Stromal cell of bone marrow (primary cell): ENCODE measurements around the gene TAF8.
A peak's percentile ranks its signal among the peaks of the same experiment; 100 is the strongest.
"Not testable (repeated sequence)": the region's sequence is repeated elsewhere in the genome, so short reads cannot be mapped to it uniquely, and the experiment has no call there.

Experiments used
- DNase-seq: peaks from one replicate; pipeline ENCODE4 v3.0.0-alpha.2; 2012; ENCODE audit warnings: low read depth

The TAF8 gene

GRCh38 chr6:42050297-42051267, at the start of gene TAF8:
Gene TAF8 (plus strand): TSS chr6:42050524. CDS start chr6:42050542, 18 bp downstream.
- DNase-seq: peak; percentile 89

- DNase-seq: no peak
These were observed 48.8 kb upstream of the TAF8 start for GRCh38 chr6:42001506-42001905.

GRCh38 chr6:42003658-42004057, 46.7 kb upstream of the TAF8 start:
- not testable (repeated sequence) for DNase-seq

- DNase-seq: no peak
These were observed 42.8 kb upstream of the TAF8 start for GRCh38 chr6:42007286-42008137.

GRCh38 chr6:42008138-42008528, 42.2 kb upstream of the TAF8 start:
- not testable (repeated sequence) for DNase-seq

- DNase-seq: no peak
These were observed 40.5 kb upstream of the TAF8 start for GRCh38 chr6:42009844-42010184.

GRCh38 chr6:42010185-42010891, 40.0 kb upstream of the TAF8 start:
- no peak for DNase-seq

GRCh38 chr6:42010909-42011308, 39.4 kb upstream of the TAF8 start:
- DNase-seq: no peak

GRCh38 chr6:42012501-42013133, 37.7 kb upstream of the TAF8 start:
- DNase-seq: no peak

GRCh38 chr6:42013134-42013516, 37.2 kb upstream of the TAF8 start:
- no peak for DNase-seq

GRCh38 chr6:42017021-42017643, 33.2 kb upstream of the TAF8 start:
- peak; percentile 68 for DNase-seq

- DNase-seq: no peak
These were observed 29.4 kb upstream of the TAF8 start for GRCh38 chr6:42020967-42021366.

- no peak for DNase-seq
These were observed 28.2 kb upstream of the TAF8 start for GRCh38 chr6:42021847-42022754.

GRCh38 chr6:42022755-42023384, 27.5 kb upstream of the TAF8 start:
- DNase-seq: no peak

- no peak for DNase-seq
These were observed 25.1 kb upstream of the TAF8 start for GRCh38 chr6:42025066-42025844.

GRCh38 chr6:42025845-42026243, 24.5 kb upstream of the TAF8 start:
- no peak for DNase-seq

- no peak for DNase-seq
These were observed 23.8 kb upstream of the TAF8 start for GRCh38 chr6:42026540-42026939.

- DNase-seq: no peak
These were observed 21.9 kb upstream of the TAF8 start for GRCh38 chr6:42028234-42029061.
